Measurements from ENCODE around the gene WDR20. TPM values are rescaled to one million over a fixed set of nuclear protein-coding genes. Genes with fewer than 3 reads are reported as not detected.

Gene WDR20
- total and polyA plus RNA-seq, 2 donors (not counting 3 experiments of a cell fraction or from before 2014, with no cell fraction given) = 12.2 to 22.4 TPM

GRCh38 chr14:102158797-102159196 lies 19.1 kb downstream of the WDR20 start:
- Histone ChIP-seq H3K79me2 (ENCODE audit: control insufficient read depth, insufficient read depth, low read length) (peaks cover 60% of the 10 kb centered on the region), H3K9me1 (replicated peaks; ENCODE audit: control insufficient read depth, extremely low read depth, insufficient read depth, low read length) (no peaks in the 10 kb centered on the region), H4K20me1 (replicated peaks; ENCODE audit: control insufficient read depth, extremely low read depth, insufficient read depth, low read length) (peaks cover 2% of the 10 kb centered on the region), H3K4me3 (replicated peaks in 1 of 3; ENCODE audit: insufficient read depth in 1 of 3, low read depth in 1 of 3, low read length in 3 of 3) (no peak overlapping the region), H2AFZ (ENCODE audit: low read depth, low read length) (no peak overlapping the region), H3K4me2 (ENCODE audit: insufficient read depth, low read length) (no peak overlapping the region), H3K27me3 (ENCODE audit: control insufficient read depth in 2 of 2, insufficient read depth in 2 of 2, low read length in 2 of 2) (no peaks in the 10 kb centered on the region), H3K9ac (replicated peaks; ENCODE audit: extremely low read depth, insufficient read depth, low read length) (no peak overlapping the region), H3K36me3 (ENCODE audit: control insufficient read depth in 2 of 2, extremely low read depth in 1 of 2, insufficient read depth in 2 of 2, low read length in 2 of 2) (no peaks in the 10 kb centered on the region), H3K4me1 (ENCODE audit: control insufficient read depth, extremely low read depth, insufficient read depth, low read length) (no peaks in the 10 kb centered on the region), H3K27ac (ENCODE audit: insufficient read depth, low read depth, low read length) (no peak overlapping the region), H3K9me3 (replicated peaks; ENCODE audit: control insufficient read depth, insufficient read depth, low read length) (no peaks in the 10 kb centered on the region)
- POLR2A ChIA-PET = no interaction called here
- no TSS peak for BruUV-seq (replicated peaks)
- no peak for FAIRE-seq
- TF ChIP-seq JUN (IDR thresholded peaks at IDR 0.05; ENCODE audit: borderline replicate concordance, insufficient read depth, insufficient read length, low read depth) = no peak
- TF ChIP-seq FOS (IDR thresholded peaks at IDR 0.05; ENCODE audit: borderline replicate concordance, insufficient read depth, low read length) = no peak
- TF ChIP-seq CTCF (IDR thresholded peaks at IDR 0.05; ENCODE audit: extremely low read depth in 1 of 2, insufficient read depth in 1 of 2, low read depth in 1 of 2, low read length in 2 of 2) = no peak
- TF ChIP-seq POLR2A (IDR thresholded peaks at IDR 0.05; ENCODE audit: low read depth, low read length) = no peak
- TF ChIP-seq EZH2 (IDR thresholded peaks at IDR 0.05; ENCODE audit: borderline replicate concordance, low read depth, low read length, severe bottlenecking) = no peak
- no peak for TF ChIP-seq MAX (IDR thresholded peaks at IDR 0.05; ENCODE audit: insufficient read depth, insufficient read length)
- TF ChIP-seq GATA2 (IDR thresholded peaks at IDR 0.05; ENCODE audit: insufficient read depth, insufficient read length, low read depth, low read length) = no peak
- no peak for TF ChIP-seq POLR2AphosphoS5 (IDR thresholded peaks at IDR 0.05; ENCODE audit: insufficient read depth, low read depth, low read length)
- TF ChIP-seq MYC (IDR thresholded peaks at IDR 0.05; ENCODE audit: low read depth, low read length) = no peak
- DNase-seq (ENCODE audit: low read depth, low spot score) = no peak
- CTCF ChIA-PET = no interaction called here
- dilution Hi-C loops (cut with MboI; ENCODE audit: extremely low pct_ligation_motif_present, low sequenced_read_pairs) (no loop called here), intact Hi-C loops (cut with micrococcal nuclease) (no loop called here)
